CD8-positive, alpha-beta memory T cell (primary cell): Measurements from ENCODE around the gene MIPOL1. TPM values are rescaled to one million over a fixed set of nuclear protein-coding genes. Genes with fewer than 3 reads are reported as not detected.

Source experiments
- CTCF ChIA-PET: fragments of 350-600 bp; sonication (Branson Sonifier 250); formaldehyde crosslinking; loops from one replicate; lab custom pipeline; 2021; ENCODE audit warnings: antibody characterized with exemption; lab: Charles Lee
- POLR2A ChIA-PET: fragments of 350-600 bp; sonication (Branson Sonifier 250); formaldehyde crosslinking; loops from one replicate; lab custom pipeline; 2021; ENCODE audit warnings: antibody characterized with exemption; lab: Charles Lee
- DNase-seq, 5 donors: peaks; one replicate each; pipeline versions ENCODE4 v3.0.0 to v3.0.0-alpha.2; 2020 to 2022; ENCODE audit warnings: mixed read lengths in 1 of 5
- H3K27ac ChIP-seq: one replicate; pipeline ENCODE4 v1.7.0; 2013; ENCODE audit warnings: low read depth, mild to moderate bottlenecking, low read length, moderate library complexity
- H3K27me3 ChIP-seq: 2 replicates; pipeline ENCODE4 v1.7.0; 2013; ENCODE audit warnings: low read length, mild to moderate bottlenecking; ENCODE audit not compliant: insufficient read depth, poor library complexity, severe bottlenecking
- H3K36me3 ChIP-seq: 2 replicates; pipeline ENCODE4 v1.7.0; 2013; ENCODE audit warnings: mild to moderate bottlenecking, low read length, moderate library complexity; ENCODE audit not compliant: insufficient read depth
- H3K4me1 ChIP-seq: 2 replicates; pipeline ENCODE4 v1.7.0; 2013; ENCODE audit warnings: mild to moderate bottlenecking, low read length, moderate library complexity; ENCODE audit not compliant: insufficient read depth
- H3K4me3 ChIP-seq: 2 replicates; pipeline ENCODE4 v1.7.0; 2013; ENCODE audit warnings: mild to moderate bottlenecking, low read length
- H3K9me3 ChIP-seq: 2 replicates; pipeline ENCODE4 v1.7.0; 2013; ENCODE audit warnings: mild to moderate bottlenecking, low read length
- H3K27ac Mint-ChIP-seq, 8 donors: one replicate each; pipeline ENCODE4 v1.8.0; 2020 to 2021; ENCODE audit warnings: mixed read lengths in 8 of 8, mild to moderate bottlenecking in 6 of 8, inconsistent platforms in 3 of 8, moderate library complexity in 3 of 8
- H3K27me3 Mint-ChIP-seq, 2 donors: one replicate each; pipeline ENCODE4 v1.8.0; 2020 to 2021; ENCODE audit warnings: mixed read lengths in 2 of 2, mild to moderate bottlenecking in 1 of 2, moderate library complexity in 1 of 2
- H3K36me3 Mint-ChIP-seq, 3 donors: one replicate each; pipeline ENCODE4 v1.8.0; 2020 to 2021; ENCODE audit warnings: mixed read lengths in 3 of 3, inconsistent platforms in 1 of 3, mild to moderate bottlenecking in 1 of 3
- H3K4me1 Mint-ChIP-seq, 3 donors: one replicate each; pipeline ENCODE4 v1.8.0; 2020 to 2021; ENCODE audit warnings: mixed read lengths in 3 of 3, inconsistent platforms in 1 of 3, mild to moderate bottlenecking in 1 of 3
- H3K4me3 Mint-ChIP-seq, 7 donors: one replicate each; pipeline ENCODE4 v1.8.0; 2020 to 2021; ENCODE audit warnings: mixed read lengths in 7 of 7, mild to moderate bottlenecking in 6 of 7, moderate library complexity in 4 of 7, inconsistent platforms in 2 of 7
- H3K9me3 Mint-ChIP-seq, 5 donors: one replicate each; pipeline ENCODE4 v1.8.0; 2020 to 2022; ENCODE audit warnings: mixed read lengths in 5 of 5, mild to moderate bottlenecking in 3 of 5, moderate library complexity in 2 of 5, inconsistent platforms in 1 of 5
- polyA plus RNA-seq: library from polyadenylated mRNA; unstranded; fragments of 300-500 nt; fragmentation: Illumina TruSeq; gene quantifications from one replicate; pipeline ENCODE4 v1.2.3, GENCODE V29; 2021
- total RNA-seq, 2 experiments: library from RNA; stranded (reverse); gene quantifications; one replicate each; pipeline ENCODE4 v1.2.3, GENCODE V29; 2021

The MIPOL1 gene
- total and polyA plus RNA-seq, 3 experiments from 2014 or later, result not detected

DNA sequence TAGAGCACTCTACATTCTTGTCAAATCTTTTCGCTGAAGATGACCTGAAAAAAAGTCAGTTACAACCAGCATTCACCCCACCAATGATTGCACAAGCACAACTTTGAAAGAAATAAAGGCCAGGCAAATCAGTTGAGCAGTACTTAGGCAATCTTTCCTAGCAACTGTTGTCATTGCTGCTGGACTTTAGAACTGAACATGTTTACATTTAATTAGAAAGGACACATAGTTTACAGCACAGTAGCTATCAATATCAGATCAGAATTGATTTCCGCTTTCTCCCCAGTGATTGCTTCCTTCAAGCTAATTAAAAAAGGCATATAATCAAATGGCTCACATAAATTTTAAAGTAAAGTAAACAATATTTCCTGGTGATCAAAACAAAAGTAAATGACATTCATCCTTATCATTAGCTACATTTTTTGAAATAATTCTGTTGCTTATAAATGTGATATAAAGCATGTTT is 268.9 kb downstream of the MIPOL1 start:
- no peak for DNase-seq
- H3K36me3 ChIP-seq, result no peaks in the 10 kb centered on the region
- H3K27me3 Mint-ChIP-seq, result no peaks in the 10 kb centered on the region
- no peaks in the 10 kb centered on the region for H3K36me3 Mint-ChIP-seq
- H3K4me3 Mint-ChIP-seq, result no peak overlapping the region
- no peak overlapping the region for H3K27ac ChIP-seq
- no peak overlapping the region for H3K4me3 ChIP-seq
- no peaks in the 10 kb centered on the region for H3K27me3 ChIP-seq
- H3K27ac Mint-ChIP-seq, result no peak overlapping the region
- H3K4me1 ChIP-seq, result no peaks in the 10 kb centered on the region
- ChIA-PET POLR2A (no interaction called here), CTCF (no interaction called here)
- H3K9me3 ChIP-seq, result no peaks in the 10 kb centered on the region
- no peaks in the 10 kb centered on the region for H3K4me1 Mint-ChIP-seq
- peaks cover 6 to 40% (median 15%) of the 10 kb centered on the region in 5 donors for H3K9me3 Mint-ChIP-seq

GRCh38 chr14:37469650-37470049 is 271.9 kb downstream of the MIPOL1 start:
- Mint-ChIP-seq H3K36me3 (no peaks in the 10 kb centered on the region), H3K27me3 (no peaks in the 10 kb centered on the region), H3K4me1 (no peaks in the 10 kb centered on the region), H3K9me3 (peaks cover 0 to 34% (median 5%) of the 10 kb centered on the region in 5 donors), H3K27ac (no peak overlapping the region), H3K4me3 (no peak overlapping the region)
- no peak overlapping the region for H3K4me3 ChIP-seq
- no peaks in the 10 kb centered on the region for H3K27me3 ChIP-seq
- ChIA-PET CTCF (no interaction called here), POLR2A (no interaction called here)
- no peak for DNase-seq
- H3K27ac ChIP-seq, result no peak overlapping the region
- H3K4me1 ChIP-seq, result no peaks in the 10 kb centered on the region
- H3K9me3 ChIP-seq, result no peaks in the 10 kb centered on the region
- H3K36me3 ChIP-seq, result no peaks in the 10 kb centered on the region

DNA sequence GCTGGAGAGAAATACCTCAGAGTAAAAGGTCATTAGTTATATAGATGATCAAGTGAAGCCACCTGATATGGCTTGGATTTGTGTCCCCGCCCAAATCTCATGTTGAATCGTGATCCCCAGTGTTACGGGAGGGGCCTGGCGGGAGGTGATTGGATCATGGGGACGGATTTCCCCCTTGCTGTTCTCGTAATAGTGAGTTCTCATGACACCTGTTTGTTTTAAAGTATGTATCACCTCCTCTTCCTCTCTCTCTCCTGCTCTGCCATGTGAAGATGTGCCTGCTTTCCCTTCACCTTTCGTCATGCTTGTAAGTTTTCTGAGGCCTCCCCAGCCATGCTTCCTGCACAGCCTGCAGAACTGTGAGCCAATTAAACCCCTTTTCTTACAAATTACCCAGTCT is 272.5 kb downstream of the MIPOL1 start:
- H3K4me1 Mint-ChIP-seq, result no peaks in the 10 kb centered on the region
- Histone ChIP-seq H3K27me3 (no peaks in the 10 kb centered on the region), H3K9me3 (no peaks in the 10 kb centered on the region), H3K4me3 (no peak overlapping the region), H3K36me3 (no peaks in the 10 kb centered on the region), H3K27ac (no peak overlapping the region), H3K4me1 (no peaks in the 10 kb centered on the region)
- H3K36me3 Mint-ChIP-seq, result no peaks in the 10 kb centered on the region
- H3K4me3 Mint-ChIP-seq, result no peak overlapping the region
- peaks cover 1 to 29% (median 5%) of the 10 kb centered on the region in 5 donors for H3K9me3 Mint-ChIP-seq
- DNase-seq, result no peak
- H3K27me3 Mint-ChIP-seq, result no peaks in the 10 kb centered on the region
- POLR2A ChIA-PET, result no interaction called here
- CTCF ChIA-PET, result no interaction called here
- H3K27ac Mint-ChIP-seq, result no peak overlapping the region

DNA sequence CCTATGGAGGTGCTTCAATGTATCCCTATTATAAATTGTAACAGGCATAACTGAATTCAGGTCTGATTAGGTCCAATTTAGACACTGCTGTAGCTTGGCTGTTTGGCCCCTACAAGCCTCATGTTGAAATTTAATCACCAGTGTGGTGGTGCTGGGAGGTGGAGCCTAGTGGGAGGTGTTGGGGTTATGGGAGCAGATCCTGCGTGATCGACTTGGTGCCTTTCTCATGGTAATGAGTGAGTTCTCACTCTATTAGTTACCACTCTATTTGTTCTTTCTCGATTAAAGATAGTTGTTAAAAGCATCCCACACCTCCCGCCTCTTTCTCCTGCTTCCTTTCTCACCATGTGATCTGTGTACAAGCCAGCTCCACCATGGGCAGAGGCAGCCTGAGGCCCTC is 275.2 kb downstream of the MIPOL1 start:
- no peaks in the 10 kb centered on the region for H3K9me3 ChIP-seq
- ChIA-PET CTCF (no interaction called here), POLR2A (no interaction called here)
- DNase-seq, result no peak
- H3K4me1 ChIP-seq, result no peaks in the 10 kb centered on the region
- H3K36me3 ChIP-seq, result no peaks in the 10 kb centered on the region
- Mint-ChIP-seq H3K9me3 (peaks cover 7 to 39% (median 11%) of the 10 kb centered on the region in 5 donors), H3K36me3 (no peaks in the 10 kb centered on the region), H3K27ac (no peak overlapping the region), H3K4me3 (no peak overlapping the region), H3K27me3 (no peaks in the 10 kb centered on the region), H3K4me1 (no peaks in the 10 kb centered on the region)
- no peak overlapping the region for H3K27ac ChIP-seq
- H3K4me3 ChIP-seq, result no peak overlapping the region
- no peaks in the 10 kb centered on the region for H3K27me3 ChIP-seq

- ChIA-PET POLR2A (no interaction called here), CTCF (no interaction called here)
- no peaks in the 10 kb centered on the region for H3K4me1 Mint-ChIP-seq
- no peaks in the 10 kb centered on the region for H3K36me3 Mint-ChIP-seq
- Histone ChIP-seq H3K27me3 (no peaks in the 10 kb centered on the region), H3K9me3 (no peaks in the 10 kb centered on the region), H3K4me3 (no peak overlapping the region), H3K4me1 (no peaks in the 10 kb centered on the region), H3K36me3 (no peaks in the 10 kb centered on the region), H3K27ac (no peak overlapping the region)
- H3K9me3 Mint-ChIP-seq, result peaks cover 4 to 37% (median 11%) of the 10 kb centered on the region in 5 donors
- H3K27me3 Mint-ChIP-seq, result no peaks in the 10 kb centered on the region
- no peak overlapping the region for H3K4me3 Mint-ChIP-seq
- no peak for DNase-seq
- H3K27ac Mint-ChIP-seq, result no peak overlapping the region
Measured at GRCh38 chr14:37474191-37474590, 276.5 kb downstream of the MIPOL1 start.

DNA sequence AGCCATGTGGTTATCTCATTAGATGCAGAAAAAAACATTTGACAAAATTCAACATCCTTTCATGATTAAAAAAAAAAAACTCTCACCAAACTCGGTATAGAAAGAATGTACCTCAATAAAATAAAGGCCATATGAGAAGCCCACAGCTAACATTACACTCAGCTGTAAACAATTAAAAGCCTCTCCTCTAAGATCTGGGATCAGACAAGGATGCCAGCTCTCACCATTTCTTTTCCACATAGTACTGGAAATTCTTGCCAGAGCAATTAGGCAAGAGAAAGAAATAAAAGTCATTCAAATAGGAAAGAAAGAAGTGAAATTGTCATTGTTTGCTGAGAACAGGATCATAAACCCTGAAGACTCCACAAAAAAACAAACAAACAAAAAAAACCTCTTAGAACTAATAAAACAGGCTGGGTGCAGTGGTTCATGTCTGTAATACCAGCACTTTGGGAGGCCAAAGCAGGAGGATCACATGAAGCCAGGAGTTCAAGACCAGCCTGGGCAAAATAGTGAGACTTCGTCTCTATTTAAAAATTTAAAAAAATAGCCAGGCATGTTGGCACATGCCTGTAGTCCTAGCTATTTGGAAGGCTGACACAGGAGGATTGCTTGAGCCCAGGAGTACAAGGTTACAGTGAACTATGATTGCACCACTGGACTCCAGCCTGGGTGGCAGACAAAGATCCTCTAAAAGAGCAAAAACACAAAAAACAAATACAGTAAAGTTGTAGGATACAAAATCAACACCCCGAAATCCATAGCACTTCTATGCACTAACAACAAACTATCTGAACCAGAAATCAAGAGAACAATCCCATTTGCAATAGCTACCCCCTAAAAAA is 282.9 kb downstream of the MIPOL1 start:
- ChIA-PET POLR2A (no interaction called here), CTCF (no interaction called here)
- Mint-ChIP-seq H3K4me1 (no peaks in the 10 kb centered on the region), H3K27me3 (no peaks in the 10 kb centered on the region), H3K4me3 (no peak overlapping the region), H3K36me3 (no peaks in the 10 kb centered on the region), H3K9me3 (peaks cover 10 to 49% (median 14%) of the 10 kb centered on the region in 5 donors), H3K27ac (no peak overlapping the region)
- Histone ChIP-seq H3K27ac (no peak overlapping the region), H3K9me3 (no peaks in the 10 kb centered on the region), H3K4me1 (no peaks in the 10 kb centered on the region), H3K4me3 (no peak overlapping the region), H3K27me3 (no peaks in the 10 kb centered on the region), H3K36me3 (no peaks in the 10 kb centered on the region)
- no peak for DNase-seq

DNA sequence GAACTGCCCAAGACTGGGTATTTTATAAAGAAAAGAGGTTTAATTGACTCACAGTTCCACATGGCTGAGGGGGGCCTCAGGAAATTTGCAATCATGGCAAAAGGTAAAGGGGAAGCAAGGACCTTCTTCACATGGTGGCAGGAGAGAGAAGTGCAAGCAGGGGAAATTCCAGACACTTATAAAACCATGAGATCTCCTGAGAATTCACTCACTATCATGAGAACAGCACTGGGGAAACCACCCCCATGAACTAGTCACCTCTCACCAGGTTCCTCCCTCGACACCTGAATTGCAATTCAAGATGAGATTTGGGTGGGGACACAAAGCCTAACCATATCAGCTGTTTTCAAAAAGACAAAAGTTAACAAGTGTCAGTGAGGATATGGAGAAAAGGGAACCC is 284.7 kb downstream of the MIPOL1 start:
- no peak for DNase-seq
- no peak overlapping the region for H3K27ac Mint-ChIP-seq
- H3K4me1 ChIP-seq, result no peaks in the 10 kb centered on the region
- H3K4me1 Mint-ChIP-seq, result no peaks in the 10 kb centered on the region
- H3K9me3 ChIP-seq, result no peaks in the 10 kb centered on the region
- H3K4me3 Mint-ChIP-seq, result no peak overlapping the region
- H3K27me3 Mint-ChIP-seq, result no peaks in the 10 kb centered on the region
- H3K36me3 ChIP-seq, result no peaks in the 10 kb centered on the region
- H3K9me3 Mint-ChIP-seq, result peaks cover 13 to 40% (median 17%) of the 10 kb centered on the region in 5 donors
- ChIA-PET CTCF (no interaction called here), POLR2A (no interaction called here)
- H3K27ac ChIP-seq, result no peak overlapping the region
- H3K27me3 ChIP-seq, result no peaks in the 10 kb centered on the region
- no peak overlapping the region for H3K4me3 ChIP-seq
- no peaks in the 10 kb centered on the region for H3K36me3 Mint-ChIP-seq

DNA sequence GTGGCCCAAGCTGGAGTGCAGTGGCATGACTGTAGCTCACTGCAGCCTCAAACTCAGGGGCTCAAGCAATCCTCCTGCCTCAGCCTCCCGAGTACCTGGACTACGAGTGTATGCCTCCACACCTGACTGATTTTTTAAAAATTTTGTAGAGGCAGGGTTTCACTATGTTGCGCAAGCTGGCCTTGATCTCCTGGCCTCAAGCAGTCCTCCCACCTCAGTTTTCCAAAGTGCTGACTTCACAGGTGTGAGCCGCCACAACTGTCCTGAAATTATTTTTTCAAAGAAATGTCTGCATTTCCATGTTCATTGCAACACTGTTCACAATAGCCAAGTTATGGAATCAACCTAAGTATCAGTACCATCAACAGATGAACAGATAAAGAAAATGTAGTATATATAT is 285.9 kb downstream of the MIPOL1 start:
- Mint-ChIP-seq H3K4me3 (no peak overlapping the region), H3K9me3 (peaks cover 15 to 33% (median 19%) of the 10 kb centered on the region in 5 donors), H3K36me3 (no peaks in the 10 kb centered on the region), H3K4me1 (no peaks in the 10 kb centered on the region), H3K27me3 (no peaks in the 10 kb centered on the region), H3K27ac (no peak overlapping the region)
- no peak overlapping the region for H3K4me3 ChIP-seq
- ChIA-PET CTCF (no interaction called here), POLR2A (no interaction called here)
- H3K4me1 ChIP-seq, result no peaks in the 10 kb centered on the region
- no peaks in the 10 kb centered on the region for H3K9me3 ChIP-seq
- H3K36me3 ChIP-seq, result no peaks in the 10 kb centered on the region
- no peaks in the 10 kb centered on the region for H3K27me3 ChIP-seq
- no peak for DNase-seq
- no peak overlapping the region for H3K27ac ChIP-seq
